HUES48 (cell line): Measurements from ENCODE around the gene RGMA.
A peak's percentile ranks its signal among the peaks of the same experiment; 100 is the strongest.

Source experiments
- H3K27ac ChIP-seq: one replicate; pipeline ENCODE4 v1.7.0; 2013; ENCODE audit warnings: low read depth, low read length, inconsistent platforms
- H3K27me3 ChIP-seq: 2 replicates; pipeline ENCODE4 v1.6.1; 2013; ENCODE audit warnings: mild to moderate bottlenecking, low read length; ENCODE audit not compliant: control insufficient read depth, insufficient read depth
- H3K36me3 ChIP-seq: 2 replicates; pipeline ENCODE4 v1.6.1; 2013; ENCODE audit warnings: low read length; ENCODE audit not compliant: control insufficient read depth, insufficient read depth
- H3K4me1 ChIP-seq: 2 replicates; pipeline ENCODE4 v1.6.1; 2013; ENCODE audit warnings: mild to moderate bottlenecking, low read length; ENCODE audit not compliant: control insufficient read depth, insufficient read depth
- H3K4me3 ChIP-seq: 2 replicates; pipeline ENCODE4 v1.5.1; 2013; ENCODE audit warnings: mild to moderate bottlenecking, low read depth, low read length
- H3K9ac ChIP-seq: 2 replicates; pipeline ENCODE4 v1.6.1; 2013; ENCODE audit warnings: mild to moderate bottlenecking, low read depth, low read length, moderate library complexity
- H3K9me3 ChIP-seq: 2 replicates; pipeline ENCODE4 v1.6.1; 2013; ENCODE audit warnings: low read length; ENCODE audit not compliant: control insufficient read depth, insufficient read depth

RGMA gene, protein sequence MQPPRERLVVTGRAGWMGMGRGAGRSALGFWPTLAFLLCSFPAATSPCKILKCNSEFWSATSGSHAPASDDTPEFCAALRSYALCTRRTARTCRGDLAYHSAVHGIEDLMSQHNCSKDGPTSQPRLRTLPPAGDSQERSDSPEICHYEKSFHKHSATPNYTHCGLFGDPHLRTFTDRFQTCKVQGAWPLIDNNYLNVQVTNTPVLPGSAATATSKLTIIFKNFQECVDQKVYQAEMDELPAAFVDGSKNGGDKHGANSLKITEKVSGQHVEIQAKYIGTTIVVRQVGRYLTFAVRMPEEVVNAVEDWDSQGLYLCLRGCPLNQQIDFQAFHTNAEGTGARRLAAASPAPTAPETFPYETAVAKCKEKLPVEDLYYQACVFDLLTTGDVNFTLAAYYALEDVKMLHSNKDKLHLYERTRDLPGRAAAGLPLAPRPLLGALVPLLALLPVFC

DNA sequence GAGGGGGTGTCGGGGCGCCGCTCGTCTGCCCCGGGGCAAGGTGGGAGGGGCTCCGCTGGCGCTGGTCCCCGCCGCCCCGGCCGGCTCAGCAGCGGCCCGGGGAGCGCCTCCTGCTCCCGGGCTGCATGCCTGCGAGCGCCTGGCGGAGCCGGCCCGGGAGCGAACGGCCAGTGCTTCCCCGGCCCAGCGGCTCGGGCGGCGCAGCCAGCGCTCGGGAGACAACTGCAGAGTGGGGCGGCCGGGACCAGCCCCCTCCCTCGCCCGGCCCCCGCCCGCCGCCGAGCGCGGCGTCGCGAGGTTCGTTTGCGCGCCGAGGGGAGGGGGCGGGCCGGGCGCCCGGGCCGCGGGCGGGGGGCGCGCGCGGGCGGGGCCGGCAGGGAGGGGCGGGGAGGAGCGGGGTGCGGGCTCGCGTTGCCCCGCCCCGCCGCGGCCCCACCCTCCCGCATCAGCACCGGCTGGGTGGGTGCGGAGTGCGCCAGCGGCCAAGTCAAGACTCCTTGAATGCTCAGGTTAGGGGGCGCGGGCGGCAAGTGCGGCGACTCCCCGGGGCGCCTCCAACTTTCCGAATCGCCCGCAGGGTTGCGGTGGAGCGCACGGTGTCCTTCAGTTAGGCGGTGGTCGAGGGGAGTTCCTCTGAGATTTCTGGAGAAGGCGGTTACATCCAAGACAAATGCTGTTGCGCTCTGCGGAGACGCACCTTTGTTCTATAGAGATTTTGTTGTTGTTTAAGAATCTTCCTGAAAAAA, at the start of gene RGMA:
Gene RGMA, minus strand, starts transcription at position 231 of the 746 bp plus-strand sequence. CDS start 279 bp downstream, outside the sequence.
- Histone ChIP-seq H3K9me3 (no peaks in the 10 kb centered on the region), H3K4me1 (peaks cover 22% of the 10 kb centered on the region), H3K4me3 (peak within 1 kb of the TSS; percentile 74), H3K27me3 (peaks cover 71% of the 10 kb centered on the region), H3K27ac (peak within 1 kb of the TSS; percentile 70), H3K9ac (peak within 1 kb of the TSS; percentile 5; the same call in 1 of the 2 replicates), H3K36me3 (no peaks in the 10 kb centered on the region)

DNA sequence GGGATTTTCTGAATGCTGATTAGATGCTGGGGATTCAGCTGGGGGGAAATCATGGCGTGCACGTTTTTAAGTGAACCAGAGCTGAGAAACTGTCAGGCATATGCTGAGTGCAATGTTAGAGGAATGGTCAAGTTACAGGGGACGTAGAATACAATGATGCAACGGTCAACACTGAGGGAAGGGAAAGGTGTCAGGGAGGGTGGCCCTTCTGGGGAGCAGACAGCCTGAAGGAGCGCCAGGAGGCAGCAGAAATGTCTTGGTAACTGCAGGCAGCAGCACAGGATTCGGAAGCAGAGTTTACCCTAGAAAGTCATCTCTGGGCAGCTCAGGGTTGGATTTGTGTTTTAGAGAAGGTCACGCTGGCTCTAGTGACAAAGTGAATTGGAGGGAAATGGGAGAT, 47.6 kb upstream of the RGMA start:
- Histone ChIP-seq H3K36me3 (no peaks in the 10 kb centered on the region), H3K9ac (no peak overlapping the region), H3K27ac (peak overlapping the region; percentile 9), H3K9me3 (no peaks in the 10 kb centered on the region), H3K4me3 (no peak overlapping the region), H3K4me1 (peaks cover 16% of the 10 kb centered on the region), H3K27me3 (peaks cover 51% of the 10 kb centered on the region)

DNA sequence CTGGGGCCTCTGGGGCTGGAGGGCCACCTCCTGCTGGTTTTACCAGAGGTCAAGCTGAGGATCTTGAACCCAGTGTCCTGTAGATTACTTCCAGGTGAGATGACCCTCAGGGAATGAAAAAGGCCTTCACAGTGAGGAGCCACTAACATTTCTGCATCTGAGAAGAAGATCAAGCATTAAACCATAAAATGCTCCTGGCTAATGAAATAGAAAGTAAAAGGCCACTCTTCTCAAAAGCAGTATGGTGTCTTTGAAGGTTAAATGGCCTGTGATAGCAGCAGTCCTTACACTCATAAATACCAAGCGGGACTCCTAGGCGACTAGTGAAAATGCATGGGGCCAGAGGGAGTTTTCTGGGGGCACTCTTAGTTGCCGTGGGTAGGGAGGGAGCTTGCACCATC, 47.0 kb upstream of the RGMA start:
- Histone ChIP-seq H3K4me1 (peaks cover 16% of the 10 kb centered on the region), H3K4me3 (no peak overlapping the region), H3K27me3 (peaks cover 51% of the 10 kb centered on the region), H3K27ac (peak overlapping the region; percentile 9), H3K9me3 (no peaks in the 10 kb centered on the region), H3K36me3 (no peaks in the 10 kb centered on the region), H3K9ac (no peak overlapping the region)

DNA sequence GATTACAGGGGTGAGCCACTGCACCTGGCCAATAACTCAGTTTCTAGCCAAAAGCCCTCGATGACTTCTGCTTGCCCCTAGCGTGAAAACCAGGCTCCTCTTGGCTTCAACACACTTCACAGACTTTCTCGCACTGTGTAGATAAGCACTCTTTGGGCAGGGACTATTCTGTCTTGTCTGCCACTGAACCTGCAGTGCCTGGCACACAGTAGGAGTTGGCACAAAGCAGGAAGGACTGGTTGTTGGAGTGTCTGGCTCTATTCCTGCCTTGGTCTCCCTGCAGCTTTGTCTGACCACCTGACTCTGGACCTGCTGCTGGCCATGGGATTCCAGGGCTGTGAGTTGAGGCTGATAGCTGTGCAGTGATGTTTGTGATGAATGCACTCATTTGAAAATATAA, 46.4 kb upstream of the RGMA start:
- H3K36me3 ChIP-seq = no peaks in the 10 kb centered on the region
- H3K27me3 ChIP-seq = peaks cover 51% of the 10 kb centered on the region
- H3K27ac ChIP-seq = no peak overlapping the region
- no peak overlapping the region for H3K4me3 ChIP-seq
- no peak overlapping the region for H3K9ac ChIP-seq
- H3K4me1 ChIP-seq = peaks cover 16% of the 10 kb centered on the region
- H3K9me3 ChIP-seq = no peaks in the 10 kb centered on the region

DNA sequence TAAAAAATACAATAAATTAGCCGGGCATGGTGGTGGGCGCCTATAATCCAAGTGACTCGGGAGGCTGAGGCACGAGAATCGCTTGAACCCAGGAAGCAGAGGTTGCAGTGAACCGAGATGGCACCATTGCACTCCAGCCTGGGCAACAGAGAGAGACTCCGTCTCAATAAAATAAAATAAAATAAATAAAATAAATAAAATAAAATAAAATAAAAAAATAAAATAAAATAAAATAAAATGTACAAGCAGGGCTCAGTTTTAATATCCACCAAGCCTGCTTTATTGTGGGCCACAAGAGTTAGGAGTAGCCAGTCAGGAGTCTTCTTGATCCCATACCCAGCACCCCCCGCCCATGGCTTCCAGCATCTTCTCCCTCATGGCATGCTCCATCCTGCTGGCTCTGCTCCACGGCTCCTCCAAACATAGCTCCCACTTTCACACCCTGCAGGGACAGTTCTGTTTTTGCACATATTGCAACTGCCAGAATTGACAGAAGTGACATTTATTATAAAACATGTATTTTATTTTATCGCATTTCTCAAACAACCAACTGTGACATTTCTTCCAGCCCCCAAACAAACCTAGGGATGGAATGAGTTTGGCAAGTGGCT, 42.6 kb upstream of the RGMA start:
- H3K9me3 ChIP-seq = no peaks in the 10 kb centered on the region
- H3K27ac ChIP-seq = no peak overlapping the region
- no peaks in the 10 kb centered on the region for H3K36me3 ChIP-seq
- peaks cover 26% of the 10 kb centered on the region for H3K27me3 ChIP-seq
- H3K9ac ChIP-seq = no peak overlapping the region
- H3K4me1 ChIP-seq = peaks cover 12% of the 10 kb centered on the region
- H3K4me3 ChIP-seq = no peak overlapping the region

DNA sequence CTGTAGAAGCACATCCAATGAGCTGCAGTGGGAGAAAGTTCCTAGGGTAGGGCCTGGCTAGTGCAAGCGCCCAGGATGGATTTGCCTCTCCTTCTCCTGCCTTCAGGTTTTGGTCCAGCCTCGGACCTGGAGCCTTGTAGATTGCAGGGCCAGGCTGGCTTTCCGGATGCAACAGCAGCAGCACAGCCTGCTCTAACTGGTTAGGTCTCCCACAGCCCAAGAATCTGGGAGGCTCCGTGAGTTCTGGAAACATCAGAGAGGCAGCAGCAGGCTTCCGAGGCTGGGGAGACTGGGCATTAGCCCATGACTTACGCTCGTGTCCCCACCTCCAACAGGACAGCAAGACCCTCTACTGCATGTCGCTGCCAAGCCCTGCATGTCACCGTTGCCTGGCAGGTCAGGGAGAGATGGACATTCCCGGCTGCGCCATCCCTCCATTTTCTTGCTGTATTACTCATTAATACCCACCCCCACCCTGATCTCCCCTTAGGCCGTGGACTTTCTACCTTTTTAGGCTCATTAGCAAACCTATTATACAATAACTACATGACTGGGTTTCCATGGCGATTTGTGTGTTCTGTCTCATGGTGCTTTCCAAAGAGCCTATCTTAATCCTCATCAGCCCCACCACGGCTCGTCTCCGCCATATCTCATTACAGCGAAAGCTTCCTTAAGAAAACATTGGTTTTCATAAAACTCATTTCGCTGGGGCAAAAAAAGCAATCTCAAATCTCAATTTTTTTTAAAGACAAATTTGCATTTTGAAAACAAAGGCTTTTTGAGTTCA, 40.9 kb upstream of the RGMA start:
- no peak overlapping the region for H3K4me3 ChIP-seq
- H3K36me3 ChIP-seq = no peaks in the 10 kb centered on the region
- H3K9ac ChIP-seq = no peak overlapping the region
- H3K27ac ChIP-seq = no peak overlapping the region
- peaks cover 16% of the 10 kb centered on the region for H3K27me3 ChIP-seq
- no peaks in the 10 kb centered on the region for H3K9me3 ChIP-seq
- H3K4me1 ChIP-seq = no peaks in the 10 kb centered on the region

DNA sequence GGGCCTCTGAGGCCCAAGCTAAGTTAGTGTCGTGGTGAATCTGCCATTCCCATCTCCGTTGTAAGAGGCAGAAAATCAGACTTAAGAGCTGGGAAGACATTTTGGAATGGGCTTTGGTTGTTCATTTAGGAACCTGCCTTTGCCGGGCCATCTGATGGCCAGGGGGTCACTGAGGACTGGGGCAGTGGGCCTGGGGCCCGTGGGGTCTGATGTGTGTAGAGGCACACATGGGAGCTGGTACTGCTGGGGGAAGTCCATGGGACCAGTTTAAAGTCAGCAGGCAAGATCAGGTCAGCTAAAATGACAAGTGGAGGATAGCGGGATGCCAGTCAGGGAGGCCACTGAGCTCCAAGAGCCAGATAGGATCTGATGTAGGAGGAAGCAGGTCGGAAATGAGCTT, 38.3 kb upstream of the RGMA start:
- Histone ChIP-seq H3K36me3 (no peaks in the 10 kb centered on the region), H3K27me3 (no peaks in the 10 kb centered on the region), H3K9me3 (no peaks in the 10 kb centered on the region), H3K4me1 (no peaks in the 10 kb centered on the region), H3K9ac (no peak overlapping the region), H3K4me3 (no peak overlapping the region), H3K27ac (no peak overlapping the region)

DNA sequence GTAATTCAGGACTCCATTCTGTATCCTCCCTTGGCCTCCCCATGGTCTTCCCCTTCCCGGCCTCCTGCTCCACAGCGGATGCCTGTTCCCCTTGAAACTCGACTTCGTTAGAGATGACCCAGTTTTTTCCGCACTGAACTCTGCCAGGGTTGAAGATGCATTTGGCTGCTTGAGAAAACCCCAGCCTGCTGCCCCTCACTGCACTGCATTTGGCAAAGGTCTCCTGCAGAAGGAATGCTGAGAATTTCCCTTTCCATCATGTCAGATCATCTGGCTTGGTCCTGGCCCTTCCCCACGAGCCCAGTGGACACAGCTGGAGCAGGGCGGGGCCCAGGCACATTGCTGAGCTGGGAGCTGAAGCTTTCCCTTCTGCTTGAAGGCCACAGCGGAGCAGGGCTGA, 37.6 kb upstream of the RGMA start:
- H3K4me3 ChIP-seq = no peak overlapping the region
- H3K27me3 ChIP-seq = no peaks in the 10 kb centered on the region
- no peak overlapping the region for H3K9ac ChIP-seq

DNA sequence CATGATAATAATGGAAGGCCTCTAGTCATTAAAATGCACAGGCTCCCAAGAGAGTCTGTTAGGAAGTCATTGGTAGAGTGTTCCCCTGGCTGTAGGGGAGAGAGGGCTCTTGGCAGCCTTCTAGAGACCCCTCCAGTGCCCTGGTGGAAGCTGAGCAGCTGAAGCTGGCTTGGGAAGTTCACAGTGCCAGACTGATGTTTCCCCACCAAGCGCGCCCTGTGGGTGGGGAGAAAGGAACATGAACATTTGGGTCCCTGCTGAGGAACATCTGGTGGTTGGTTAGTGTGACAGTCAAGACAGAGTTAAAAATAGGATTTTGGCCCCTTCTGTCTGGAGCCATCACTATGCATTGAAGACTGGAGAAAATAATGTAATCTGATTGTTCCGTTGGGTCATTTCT, 37.1 kb upstream of the RGMA start:
- no peaks in the 10 kb centered on the region for H3K4me1 ChIP-seq
- no peak overlapping the region for H3K4me3 ChIP-seq
- no peaks in the 10 kb centered on the region for H3K36me3 ChIP-seq
- H3K27me3 ChIP-seq = no peaks in the 10 kb centered on the region
- H3K9ac ChIP-seq = no peak overlapping the region
- no peak overlapping the region for H3K27ac ChIP-seq
- no peaks in the 10 kb centered on the region for H3K9me3 ChIP-seq

More for the DNA sequence above, 37.6 kb upstream of the RGMA start:
- H3K27ac ChIP-seq = no peak overlapping the region
- H3K36me3 ChIP-seq = no peaks in the 10 kb centered on the region
- H3K4me1 ChIP-seq = no peaks in the 10 kb centered on the region
- H3K9me3 ChIP-seq = no peaks in the 10 kb centered on the region

DNA sequence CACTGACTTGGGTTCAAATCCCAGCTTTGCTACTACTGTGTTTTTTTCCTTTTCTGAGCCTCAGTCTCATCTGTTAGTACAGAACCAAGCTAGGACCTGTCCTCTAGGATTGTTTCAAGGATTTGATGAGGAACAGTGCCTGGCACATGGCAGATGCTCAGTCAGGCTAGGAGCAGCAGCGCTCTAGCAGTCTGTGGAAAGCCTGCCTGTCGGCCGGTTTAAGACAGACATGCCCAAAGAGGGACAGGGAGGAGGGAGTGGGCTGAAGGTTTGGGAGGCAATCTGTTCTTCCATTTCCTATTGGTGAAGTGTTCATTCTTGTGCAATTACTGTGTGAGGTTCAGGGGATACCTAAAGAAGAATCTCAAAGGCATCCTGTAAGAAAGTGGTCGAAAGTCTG, 35.1 kb upstream of the RGMA start:
- Histone ChIP-seq H3K27me3 (no peaks in the 10 kb centered on the region), H3K9ac (no peak overlapping the region), H3K36me3 (no peaks in the 10 kb centered on the region), H3K9me3 (no peaks in the 10 kb centered on the region), H3K4me3 (no peak overlapping the region), H3K27ac (no peak overlapping the region), H3K4me1 (no peaks in the 10 kb centered on the region)
